GM18519 (cell line): Measurements from ENCODE around the gene RHEB.

Source experiments
- ATAC-seq: cut with Tn5 transposase; IDR thresholded peaks from one replicate; pipeline ENCODE4 v1.9.1; 2021; ENCODE audit warnings: mild to moderate bottlenecking, moderate library complexity; ENCODE audit not compliant: unreplicated experiment, low FRiP score

The RHEB gene

GRCh38 chr7:151505433-151505832, 14.3 kb downstream of the RHEB start:
- ATAC-seq, result no peak

- no peak for ATAC-seq
Measured at GRCh38 chr7:151504715-151505326, 14.9 kb downstream of the RHEB start.

GRCh38 chr7:151503902-151504714, 15.6 kb downstream of the RHEB start:
- ATAC-seq, result no peak

GRCh38 chr7:151501676-151502075, 18.0 kb downstream of the RHEB start:
- no peak for ATAC-seq

GRCh38 chr7:151498495-151498894, 21.2 kb downstream of the RHEB start:
- no peak for ATAC-seq

- ATAC-seq, result no peak
Measured at GRCh38 chr7:151497306-151497871, 22.3 kb downstream of the RHEB start.

GRCh38 chr7:151495360-151495759, 24.3 kb downstream of the RHEB start:
- ATAC-seq, result no peak

GRCh38 chr7:151494298-151495284, 25.1 kb downstream of the RHEB start:
- ATAC-seq, result no peak

- ATAC-seq, result no peak
Measured at GRCh38 chr7:151493083-151493482, 26.6 kb downstream of the RHEB start.

GRCh38 chr7:151491859-151492258, 27.8 kb downstream of the RHEB start:
- ATAC-seq, result no peak

- no peak for ATAC-seq
Measured at GRCh38 chr7:151490456-151491105, 29.1 kb downstream of the RHEB start.

- ATAC-seq, result no peak
Measured at GRCh38 chr7:151489498-151489897, 30.2 kb downstream of the RHEB start.

- ATAC-seq, result no peak
Measured at GRCh38 chr7:151488096-151488495, 31.6 kb downstream of the RHEB start.

GRCh38 chr7:151487228-151487627, 32.5 kb downstream of the RHEB start:
- no peak for ATAC-seq

GRCh38 chr7:151486074-151486473, 33.6 kb downstream of the RHEB start:
- no peak for ATAC-seq

- ATAC-seq, result no peak
Measured at GRCh38 chr7:151484971-151485707, 34.6 kb downstream of the RHEB start.

- ATAC-seq, result no peak
Measured at GRCh38 chr7:151483711-151483983, 36.0 kb downstream of the RHEB start.

GRCh38 chr7:151482883-151483710, 36.6 kb downstream of the RHEB start:
- ATAC-seq, result no peak
